Measurements from ENCODE around the gene TEX28.
A peak's percentile ranks its signal among the peaks of the same experiment; 100 is the strongest.

TEX28 gene

GRCh38 chrX:154321152-154321551 is 26.2 kb upstream of the TEX28 start:
- TF ChIP-seq CTCF (IDR thresholded peaks at IDR 0.05; ENCODE audit: insufficient read depth, low read depth, low read length, missing control alignments), result no peak
- H3K4me3 ChIP-seq (ENCODE audit: low read length), result no peak overlapping the region
- DNase-seq (ENCODE audit: low read depth), result no peak

GRCh38 chrX:154320406-154320805 is 25.5 kb upstream of the TEX28 start:
- TF ChIP-seq CTCF (IDR thresholded peaks at IDR 0.05; ENCODE audit: insufficient read depth, low read depth, low read length, missing control alignments), result no peak
- no peak for DNase-seq (ENCODE audit: low read depth)
- H3K4me3 ChIP-seq (ENCODE audit: low read length), result no peak overlapping the region

GRCh38 chrX:154317391-154317995 is 22.6 kb upstream of the TEX28 start:
- peak; percentile 13 for DNase-seq (ENCODE audit: low read depth)
- H3K4me3 ChIP-seq (ENCODE audit: low read length), result no peak overlapping the region
- peak; percentile 53 for TF ChIP-seq CTCF (IDR thresholded peaks at IDR 0.05; ENCODE audit: insufficient read depth, low read depth, low read length, missing control alignments)

GRCh38 chrX:154315416-154315815 is 20.5 kb upstream of the TEX28 start:
- no peak for TF ChIP-seq CTCF (IDR thresholded peaks at IDR 0.05; ENCODE audit: insufficient read depth, low read depth, low read length, missing control alignments)
- no peak for DNase-seq (ENCODE audit: low read depth)
- no peak overlapping the region for H3K4me3 ChIP-seq (ENCODE audit: low read length)

- no peak for DNase-seq (ENCODE audit: low read depth)
- TF ChIP-seq CTCF (IDR thresholded peaks at IDR 0.05; ENCODE audit: insufficient read depth, low read depth, low read length, missing control alignments), result no peak
- no peak overlapping the region for H3K4me3 ChIP-seq (ENCODE audit: low read length)
Observed at GRCh38 chrX:154313147-154313546, 18.2 kb upstream of the TEX28 start.

- no peak overlapping the region for H3K4me3 ChIP-seq (ENCODE audit: low read length)
- no peak for TF ChIP-seq CTCF (IDR thresholded peaks at IDR 0.05; ENCODE audit: insufficient read depth, low read depth, low read length, missing control alignments)
- DNase-seq (ENCODE audit: low read depth), result no peak
Observed at GRCh38 chrX:154312116-154312515, 17.2 kb upstream of the TEX28 start.

Measured in epithelial cell of esophagus (primary cell).